Heart right ventricle (tissue), 16 donors: Measurements from ENCODE around the gene ALCAM. TPM values are rescaled to one million over a fixed set of nuclear protein-coding genes. Genes with fewer than 3 reads are reported as not detected.
A peak's percentile ranks its signal among the peaks of the same experiment; 100 is the strongest.

ENCODE experiments used
- ATAC-seq, 8 donors: fragments of 200-7000 bp; cut with Tn5 transposase; one replicate each; pipeline ENCODE4 v1.9.1; 2020; ENCODE audit warnings: mild to moderate bottlenecking in 8 of 8, moderate library complexity in 8 of 8, moderate number of reproducible peaks in 1 of 8
- DNase-seq, 2 donors: peaks; one replicate each; pipeline ENCODE4 v3.0.0-alpha.2; 2020
- H3K27ac ChIP-seq, 10 donors: fragments of 200-600 bp; sonication (generic) in 2 of 10; one replicate each; pipeline versions ENCODE4 v1.5.0 to v1.8.0; 2020 to 2022; ENCODE audit warnings: mild to moderate bottlenecking in 3 of 10
- H3K27me3 ChIP-seq, 7 donors: fragments of 200-600 bp; one replicate each; pipeline ENCODE4 v1.8.0; 2021 to 2022; ENCODE audit warnings: mild to moderate bottlenecking in 2 of 7
- H3K36me3 ChIP-seq, 9 donors: fragments of 200-600 bp; sonication (generic) in 1 of 9; one replicate each; pipeline versions ENCODE4 v1.5.0 to v1.8.0; 2020 to 2022; ENCODE audit warnings: mild to moderate bottlenecking in 2 of 9
- H3K4me1 ChIP-seq, 9 donors: fragments of 200-600 bp; sonication (generic) in 1 of 9; one replicate each; pipeline versions ENCODE4 v1.5.0 to v1.8.0; 2020 to 2022; ENCODE audit warnings: mild to moderate bottlenecking in 4 of 9
- H3K4me3 ChIP-seq, 10 donors: fragments of 200-600 bp; sonication (generic) in 2 of 10; one replicate each; pipeline versions ENCODE4 v1.5.0 to v1.8.0; 2020 to 2022; ENCODE audit warnings: mild to moderate bottlenecking in 7 of 10, moderate library complexity in 2 of 10
- H3K9me3 ChIP-seq, 11 donors: fragments of 200-600 bp in 10 of 11; sonication (generic) in 2 of 11; one replicate each; pipeline versions ENCODE4 v1.5.0 to v1.8.0; 2013 to 2022; ENCODE audit warnings: mild to moderate bottlenecking in 2 of 11, control low read depth in 1 of 11, moderate library complexity in 1 of 11
- CTCF ChIP-seq, 9 donors: fragments of 200-600 bp; sonication (generic) in 2 of 9; IDR thresholded peaks; one replicate each; pipeline versions ENCODE4 v1.5.0 to v1.8.0; 2021 to 2022; ENCODE audit warnings: antibody characterized with exemption in 9 of 9, mild to moderate bottlenecking in 5 of 9, moderate library complexity in 1 of 9
- WGBS, 2 donors: extraction: QIAGEN DNeasy Blood & Tissue Kit; methylation state at CpG; one replicate each; pipeline ENCODE4 v1.1.7; 2013; ENCODE audit warnings: inconsistent platforms in 1 of 2; 5-methylcytosine and 5-hydroxymethylcytosine counted together
- intact Hi-C, 10 donors: fragments of 100-400 bp; cut with DNase I; formaldehyde crosslinking; loops; one replicate each; pipeline versions ENCODE4 v1.11.1 to v1.14.2; 2022
- polyA plus RNA-seq, 2 donors: library from polyadenylated mRNA; stranded (reverse); fragments of 200-250 nt; gene quantifications; one replicate each; pipeline ENCODE4 v1.2.3, GENCODE V29; 2013
- total RNA-seq, 10 donors: library from RNA; stranded (reverse); fragmentation: NEBNext Ultra II Directional in 3 of 10; extraction: Animal tissue kit (Norgen Biotek cat#: 25700) in 3 of 10; gene quantifications; one replicate each; pipeline versions ENCODE4 v1.2.1 to v1.2.4, GENCODE V29; 2021 to 2023
- donor health status: Arrhythmogenic right ventricular cardiomyopathy.
- donor health status: ischemic (EF 13 %, LVEDD 7.1; RV severe dilation, severe dysfunction).
- donor health status: healthy with polysubstance abuse.
- donor health status: DM: no; HTN: yes; CAD: no.
- donor health status: DM: no; HTN: no; CAD: no.
- donor health status: ischemic (EF 25% LVEDD 6.9; RV normal size, moderate dysfunction).
- donor health status: ischemic (EF 25% LVEDD 5.7; RV mildly dilated, moderate dysfunction).
- donor health status: healthy.
- donor health status: DM: yes; HTN: yes; CAD: no.
- donor health status: Ischemic cardiomyopathy.
- donor health status: ischemic (EF 35%, LVEDD 5.7; RV mildly dilated, moderate dysfunction).
- donor health status: nonischemic (EF 11% LVEDD 7.7; RV severe dilation, severe dysfunction).
- donor health status: DM: yes; HTN: yes; CAD: no.
- donor health status: PGD.
- donor health status: ischemic (EF 29% LVEDD 5.4; RV normal size, mild dysfunction).
- donor health status: nonischemic (EF 23%, LVEDD 6.1; RV moderate dilation, normal function).

The ALCAM gene
- total and polyA plus RNA-seq, 12 donors = 1.3 to 23.9 (median 3.6) TPM

GRCh38 chr3:105521770-105522169, 155.1 kb downstream of the ALCAM start:
- Histone ChIP-seq H3K4me1 (peaks cover 0 to 3% (median 0%) of the 10 kb centered on the region in 9 donors), H3K36me3 (no peaks in the 10 kb centered on the region), H3K27me3 (no peaks in the 10 kb centered on the region), H3K27ac (no peak overlapping the region), H3K9me3 (no peaks in the 10 kb centered on the region), H3K4me3 (no peak overlapping the region)
- 63 to 76% methylated on average over 2 of the region's 2 CpGs for WGBS, 2 donors
- TF ChIP-seq CTCF (IDR thresholded peaks at IDR 0.05) = no peak
- intact Hi-C loops = loop anchor here in 1 of 10 donors (10.0 kb wide), 1 partner anchor 1083 kb away; no protein-coding TSS in a partner anchor
- DNase-seq (no peak), ATAC-seq (no peak)

- TF ChIP-seq CTCF (IDR thresholded peaks at IDR 0.05) = no peak
- intact Hi-C loops = loop anchor here in 1 of 10 donors (10.0 kb wide), 1 partner anchor 1081 kb away; no protein-coding TSS in a partner anchor
- Histone ChIP-seq H3K27ac (no peak overlapping the region), H3K27me3 (no peaks in the 10 kb centered on the region), H3K9me3 (no peaks in the 10 kb centered on the region), H3K4me1 (peaks cover 0 to 3% (median 0%) of the 10 kb centered on the region in 9 donors), H3K36me3 (no peaks in the 10 kb centered on the region), H3K4me3 (no peak overlapping the region)
- 92 to 95% methylated on average over 1 of the region's 1 CpG for WGBS, 2 donors
- no peak for DNase-seq
- no peak for ATAC-seq
Measured at GRCh38 chr3:105523501-105523900, 156.8 kb downstream of the ALCAM start.

GRCh38 chr3:105525531-105525930, 158.8 kb downstream of the ALCAM start:
- intact Hi-C loops = loop anchor here in 1 of 10 donors (10.0 kb wide), 1 partner anchor 1079 kb away; no protein-coding TSS in a partner anchor
- Histone ChIP-seq H3K9me3 (no peaks in the 10 kb centered on the region), H3K27me3 (no peaks in the 10 kb centered on the region), H3K27ac (no peak overlapping the region), H3K36me3 (no peaks in the 10 kb centered on the region), H3K4me3 (no peak overlapping the region), H3K4me1 (no peaks in the 10 kb centered on the region)
- no peak for ATAC-seq
- no peak for TF ChIP-seq CTCF (IDR thresholded peaks at IDR 0.05)
- 80 to 87% methylated on average over 4 of the region's 4 CpGs for WGBS, 2 donors
- no peak for DNase-seq

GRCh38 chr3:105526360-105527111, 159.8 kb downstream of the ALCAM start:
- Histone ChIP-seq H3K27ac (no peak overlapping the region), H3K27me3 (no peaks in the 10 kb centered on the region), H3K9me3 (no peaks in the 10 kb centered on the region), H3K4me3 (no peak overlapping the region), H3K36me3 (no peaks in the 10 kb centered on the region), H3K4me1 (no peaks in the 10 kb centered on the region)
- intact Hi-C loops = loop anchor here in 1 of 10 donors (10.0 kb wide), 1 partner anchor 1078 kb away; no protein-coding TSS in a partner anchor
- DNase-seq (no peak), ATAC-seq (peak in 1 of 8 donors; percentile 70)
- no peak for TF ChIP-seq CTCF (IDR thresholded peaks at IDR 0.05)
- WGBS, 2 donors = 57 to 64% methylated on average over 4 of the region's 4 CpGs
